ENCODE data around the gene GALNT4. TPM values are rescaled to one million over a fixed set of nuclear protein-coding genes. Genes with fewer than 3 reads are reported as not detected.
A peak's percentile ranks its signal among the peaks of the same experiment; 100 is the strongest.

Gene GALNT4
- total and polyA plus RNA-seq, 2 of the 13 experiments (the other 11 are each of a cell fraction or from before 2014, with no cell fraction given), result 4.9 to 6.8 TPM

DNA sequence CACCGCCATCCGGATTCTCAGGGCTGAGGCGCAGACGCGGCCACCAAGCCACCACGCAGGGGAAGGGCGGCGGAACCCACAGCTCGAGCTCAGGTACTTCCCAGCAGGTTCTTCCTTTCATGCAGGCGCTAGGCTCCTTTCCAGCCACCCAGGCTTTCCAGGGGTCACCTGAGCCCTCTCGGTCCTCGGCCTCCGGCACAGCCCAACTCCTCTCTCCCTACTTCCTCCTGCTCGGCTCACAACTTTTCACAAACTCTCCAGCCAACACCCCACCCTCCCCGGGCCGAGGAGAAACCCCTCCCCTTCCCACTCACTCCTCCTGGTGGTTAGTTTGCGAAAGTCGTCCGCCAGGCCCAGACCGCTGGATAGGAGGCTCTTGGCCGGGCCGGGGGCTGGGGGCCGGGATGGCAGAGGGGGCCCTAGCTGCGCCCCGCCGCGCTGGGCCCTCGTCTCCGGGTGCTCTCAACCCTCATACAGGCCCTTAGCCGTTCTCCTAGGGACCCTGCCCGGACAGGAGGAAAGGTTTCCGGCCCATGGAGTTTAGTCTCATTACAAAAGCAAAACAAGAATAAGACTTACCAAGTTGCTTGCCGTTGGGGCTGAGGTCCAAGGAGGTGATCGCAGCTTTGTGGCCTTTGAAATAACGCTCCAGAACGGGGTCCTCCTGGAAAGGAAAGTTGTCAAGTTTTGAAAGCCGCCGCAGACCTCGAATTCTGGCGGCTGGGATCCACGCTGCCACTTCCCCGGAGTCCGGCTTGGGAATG is at the start of gene GALNT4 (continued):
- TF ChIP-seq SMAD1 (CRISPR knock-in tag; IDR thresholded peaks at IDR 0.05; ENCODE audit: borderline replicate concordance, low read depth), result peak; percentile 67; the same call in 1 of the 2 replicates
- TF ChIP-seq, protein P1, sequence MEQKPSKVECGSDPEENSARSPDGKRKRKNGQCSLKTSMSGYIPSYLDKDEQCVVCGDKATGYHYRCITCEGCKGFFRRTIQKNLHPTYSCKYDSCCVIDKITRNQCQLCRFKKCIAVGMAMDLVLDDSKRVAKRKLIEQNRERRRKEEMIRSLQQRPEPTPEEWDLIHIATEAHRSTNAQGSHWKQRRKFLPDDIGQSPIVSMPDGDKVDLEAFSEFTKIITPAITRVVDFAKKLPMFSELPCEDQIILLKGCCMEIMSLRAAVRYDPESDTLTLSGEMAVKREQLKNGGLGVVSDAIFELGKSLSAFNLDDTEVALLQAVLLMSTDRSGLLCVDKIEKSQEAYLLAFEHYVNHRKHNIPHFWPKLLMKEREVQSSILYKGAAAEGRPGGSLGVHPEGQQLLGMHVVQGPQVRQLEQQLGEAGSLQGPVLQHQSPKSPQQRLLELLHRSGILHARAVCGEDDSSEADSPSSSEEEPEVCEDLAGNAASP (CRISPR knock-in tag; IDR thresholded peaks at IDR 0.05; ENCODE audit: borderline replicate concordance), result peak; percentile 32; the same call in 1 of the 2 replicates
- TF ChIP-seq RARG (CRISPR knock-in tag; IDR thresholded peaks at IDR 0.05; ENCODE audit: low read depth), result no peak
- TF ChIP-seq, protein P2, sequence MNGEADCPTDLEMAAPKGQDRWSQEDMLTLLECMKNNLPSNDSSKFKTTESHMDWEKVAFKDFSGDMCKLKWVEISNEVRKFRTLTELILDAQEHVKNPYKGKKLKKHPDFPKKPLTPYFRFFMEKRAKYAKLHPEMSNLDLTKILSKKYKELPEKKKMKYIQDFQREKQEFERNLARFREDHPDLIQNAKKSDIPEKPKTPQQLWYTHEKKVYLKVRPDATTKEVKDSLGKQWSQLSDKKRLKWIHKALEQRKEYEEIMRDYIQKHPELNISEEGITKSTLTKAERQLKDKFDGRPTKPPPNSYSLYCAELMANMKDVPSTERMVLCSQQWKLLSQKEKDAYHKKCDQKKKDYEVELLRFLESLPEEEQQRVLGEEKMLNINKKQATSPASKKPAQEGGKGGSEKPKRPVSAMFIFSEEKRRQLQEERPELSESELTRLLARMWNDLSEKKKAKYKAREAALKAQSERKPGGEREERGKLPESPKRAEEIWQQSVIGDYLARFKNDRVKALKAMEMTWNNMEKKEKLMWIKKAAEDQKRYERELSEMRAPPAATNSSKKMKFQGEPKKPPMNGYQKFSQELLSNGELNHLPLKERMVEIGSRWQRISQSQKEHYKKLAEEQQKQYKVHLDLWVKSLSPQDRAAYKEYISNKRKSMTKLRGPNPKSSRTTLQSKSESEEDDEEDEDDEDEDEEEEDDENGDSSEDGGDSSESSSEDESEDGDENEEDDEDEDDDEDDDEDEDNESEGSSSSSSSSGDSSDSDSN (CRISPR knock-in tag; IDR thresholded peaks at IDR 0.05), result peak; percentile 65; the same call in 1 of the 2 replicates
- no peak for TF ChIP-seq EP300 (IDR thresholded peaks at IDR 0.05; ENCODE audit: low read depth in 2 of 2, low read length in 2 of 2)
- TF ChIP-seq EP300 (CRISPR knock-in tag; IDR thresholded peaks at IDR 0.05; ENCODE audit: borderline replicate concordance), result peak; percentile 50; the same call in 1 of the 2 replicates
- TF ChIP-seq, protein P3, sequence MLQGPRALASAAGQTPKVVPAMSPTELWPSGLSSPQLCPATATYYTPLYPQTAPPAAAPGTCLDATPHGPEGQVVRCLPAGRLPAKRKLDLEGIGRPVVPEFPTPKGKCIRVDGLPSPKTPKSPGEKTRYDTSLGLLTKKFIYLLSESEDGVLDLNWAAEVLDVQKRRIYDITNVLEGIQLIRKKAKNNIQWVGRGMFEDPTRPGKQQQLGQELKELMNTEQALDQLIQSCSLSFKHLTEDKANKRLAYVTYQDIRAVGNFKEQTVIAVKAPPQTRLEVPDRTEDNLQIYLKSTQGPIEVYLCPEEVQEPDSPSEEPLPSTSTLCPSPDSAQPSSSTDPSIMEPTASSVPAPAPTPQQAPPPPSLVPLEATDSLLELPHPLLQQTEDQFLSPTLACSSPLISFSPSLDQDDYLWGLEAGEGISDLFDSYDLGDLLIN (CRISPR knock-in tag; IDR thresholded peaks at IDR 0.05; ENCODE audit: borderline replicate concordance), result no peak
- TF ChIP-seq, protein P4, sequence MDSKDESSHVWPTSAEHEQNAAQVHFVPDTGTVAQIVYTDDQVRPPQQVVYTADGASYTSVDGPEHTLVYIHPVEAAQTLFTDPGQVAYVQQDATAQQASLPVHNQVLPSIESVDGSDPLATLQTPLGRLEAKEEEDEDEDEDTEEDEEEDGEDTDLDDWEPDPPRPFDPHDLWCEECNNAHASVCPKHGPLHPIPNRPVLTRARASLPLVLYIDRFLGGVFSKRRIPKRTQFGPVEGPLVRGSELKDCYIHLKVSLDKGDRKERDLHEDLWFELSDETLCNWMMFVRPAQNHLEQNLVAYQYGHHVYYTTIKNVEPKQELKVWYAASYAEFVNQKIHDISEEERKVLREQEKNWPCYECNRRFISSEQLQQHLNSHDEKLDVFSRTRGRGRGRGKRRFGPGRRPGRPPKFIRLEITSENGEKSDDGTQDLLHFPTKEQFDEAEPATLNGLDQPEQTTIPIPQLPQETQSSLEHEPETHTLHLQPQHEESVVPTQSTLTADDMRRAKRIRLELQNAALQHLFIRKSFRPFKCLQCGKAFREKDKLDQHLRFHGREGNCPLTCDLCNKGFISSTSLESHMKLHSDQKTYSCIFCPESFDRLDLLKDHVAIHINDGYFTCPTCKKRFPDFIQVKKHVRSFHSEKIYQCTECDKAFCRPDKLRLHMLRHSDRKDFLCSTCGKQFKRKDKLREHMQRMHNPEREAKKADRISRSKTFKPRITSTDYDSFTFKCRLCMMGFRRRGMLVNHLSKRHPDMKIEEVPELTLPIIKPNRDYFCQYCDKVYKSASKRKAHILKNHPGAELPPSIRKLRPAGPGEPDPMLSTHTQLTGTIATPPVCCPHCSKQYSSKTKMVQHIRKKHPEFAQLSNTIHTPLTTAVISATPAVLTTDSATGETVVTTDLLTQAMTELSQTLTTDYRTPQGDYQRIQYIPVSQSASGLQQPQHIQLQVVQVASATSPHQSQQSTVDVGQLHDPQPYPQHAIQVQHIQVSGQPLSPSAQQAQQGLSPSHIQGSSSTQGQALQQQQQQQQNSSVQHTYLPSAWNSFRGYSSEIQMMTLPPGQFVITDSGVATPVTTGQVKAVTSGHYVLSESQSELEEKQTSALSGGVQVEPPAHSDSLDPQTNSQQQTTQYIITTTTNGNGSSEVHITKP (CRISPR knock-in tag; IDR thresholded peaks at IDR 0.05; ENCODE audit: low read depth), result peak; percentile 86
- no peak for TF ChIP-seq ARHGAP35 (CRISPR knock-in tag; IDR thresholded peaks at IDR 0.05; ENCODE audit: borderline replicate concordance)
- TF ChIP-seq, protein P5, sequence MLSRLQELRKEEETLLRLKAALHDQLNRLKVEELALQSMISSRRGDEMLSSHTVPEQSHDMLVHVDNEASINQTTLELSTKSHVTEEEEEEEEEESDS (CRISPR knock-in tag; IDR thresholded peaks at IDR 0.05; ENCODE audit: borderline replicate concordance), result 0 out of 2 replicates have a peak, but pooled peaks have one; percentile 2
- TF ChIP-seq ZNF441 (CRISPR knock-in tag; IDR thresholded peaks at IDR 0.05; ENCODE audit: borderline replicate concordance), result 0 out of 2 replicates have a peak, but pooled peaks have one; percentile 32
- TF ChIP-seq, protein P6, sequence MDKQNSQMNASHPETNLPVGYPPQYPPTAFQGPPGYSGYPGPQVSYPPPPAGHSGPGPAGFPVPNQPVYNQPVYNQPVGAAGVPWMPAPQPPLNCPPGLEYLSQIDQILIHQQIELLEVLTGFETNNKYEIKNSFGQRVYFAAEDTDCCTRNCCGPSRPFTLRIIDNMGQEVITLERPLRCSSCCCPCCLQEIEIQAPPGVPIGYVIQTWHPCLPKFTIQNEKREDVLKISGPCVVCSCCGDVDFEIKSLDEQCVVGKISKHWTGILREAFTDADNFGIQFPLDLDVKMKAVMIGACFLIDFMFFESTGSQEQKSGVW (CRISPR knock-in tag; IDR thresholded peaks at IDR 0.05; ENCODE audit: borderline replicate concordance), result no peak
- TF ChIP-seq, protein P7, sequence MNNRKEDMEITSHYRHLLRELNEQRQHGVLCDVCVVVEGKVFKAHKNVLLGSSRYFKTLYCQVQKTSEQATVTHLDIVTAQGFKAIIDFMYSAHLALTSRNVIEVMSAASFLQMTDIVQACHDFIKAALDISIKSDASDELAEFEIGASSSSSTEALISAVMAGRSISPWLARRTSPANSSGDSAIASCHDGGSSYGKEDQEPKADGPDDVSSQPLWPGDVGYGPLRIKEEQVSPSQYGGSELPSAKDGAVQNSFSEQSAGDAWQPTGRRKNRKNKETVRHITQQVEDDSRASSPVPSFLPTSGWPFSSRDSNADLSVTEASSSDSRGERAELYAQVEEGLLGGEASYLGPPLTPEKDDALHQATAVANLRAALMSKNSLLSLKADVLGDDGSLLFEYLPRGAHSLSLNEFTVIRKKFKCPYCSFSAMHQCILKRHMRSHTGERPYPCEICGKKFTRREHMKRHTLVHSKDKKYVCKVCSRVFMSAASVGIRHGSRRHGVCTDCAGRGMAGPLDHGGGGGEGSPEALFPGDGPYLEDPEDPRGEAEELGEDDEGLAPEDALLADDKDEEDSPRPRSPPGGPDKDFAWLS (CRISPR knock-in tag; IDR thresholded peaks at IDR 0.05; ENCODE audit: borderline replicate concordance), result no peak
- TF ChIP-seq SIN3A (IDR thresholded peaks at IDR 0.05; ENCODE audit: borderline replicate concordance, low read depth, low read length), result 0 out of 2 replicates have a peak, but pooled peaks have one; percentile 47
